Lung (tissue), 13 donors: Measurements from ENCODE around the gene NFX1. TPM values are rescaled to one million over a fixed set of nuclear protein-coding genes. Genes with fewer than 3 reads are reported as not detected.

Experiments used
- ATAC-seq: fragments of 200-7000 bp; cut with Tn5 transposase; one replicate; pipeline ENCODE4 v1.9.1; 2020; ENCODE audit warnings: moderate number of reproducible peaks; ENCODE audit not compliant: insufficient read depth, low FRiP score
- DNase-seq, 3 donors: peaks; one replicate each; pipeline ENCODE4 v3.0.0-alpha.2; 2013 to 2017
- H3K27ac ChIP-seq, 2 donors: one replicate each; pipeline ENCODE4 v1.5.1; 2013; ENCODE audit warnings: mild to moderate bottlenecking in 2 of 2, moderate library complexity in 2 of 2, control low read depth in 1 of 2, inconsistent platforms in 1 of 2, low read depth in 1 of 2, low read length in 1 of 2
- H3K27me3 ChIP-seq, 3 donors: one replicate each; pipeline ENCODE4 v1.5.1; 2013; ENCODE audit warnings: low read length in 2 of 3; ENCODE audit not compliant: control insufficient read depth in 3 of 3, insufficient read depth in 3 of 3
- H3K36me3 ChIP-seq, 4 donors: one replicate each; pipeline ENCODE4 v1.5.1; 2013; ENCODE audit warnings: low read length in 4 of 4, mild to moderate bottlenecking in 1 of 4, moderate library complexity in 1 of 4; ENCODE audit not compliant: control insufficient read depth in 4 of 4, insufficient read depth in 4 of 4
- H3K4me1 ChIP-seq, 5 donors: one replicate each; pipeline ENCODE4 v1.5.1; 2013; ENCODE audit warnings: low read length in 5 of 5, mild to moderate bottlenecking in 2 of 5, moderate library complexity in 1 of 5; ENCODE audit not compliant: control insufficient read depth in 5 of 5, insufficient read depth in 5 of 5
- H3K4me3 ChIP-seq: one replicate; pipeline ENCODE4 v1.5.1; 2013; ENCODE audit warnings: mild to moderate bottlenecking, control low read depth, moderate library complexity
- H3K9ac ChIP-seq, 2 donors: one replicate each; pipeline ENCODE4 v1.5.1; 2013; ENCODE audit warnings: low read length in 2 of 2, control low read depth in 1 of 2; ENCODE audit not compliant: insufficient read depth in 1 of 2
- H3K9me3 ChIP-seq, 4 donors: one replicate each; pipeline ENCODE4 v1.5.1; 2013; ENCODE audit warnings: low read length in 3 of 4, mild to moderate bottlenecking in 1 of 4, moderate library complexity in 1 of 4; ENCODE audit not compliant: control insufficient read depth in 4 of 4, insufficient read depth in 3 of 4
- CTCF ChIP-seq: IDR thresholded peaks from 2 replicates; pipeline ENCODE4 v1.5.1; 2012; ENCODE audit warnings: mild to moderate bottlenecking; ENCODE audit errors: control extremely low read depth, extremely low read depth
- WGBS, 2 donors: extraction: QIAGEN DNeasy Blood & Tissue Kit; methylation state at CpG; one replicate each; pipeline ENCODE4 v1.1.7; 2013; 5-methylcytosine and 5-hydroxymethylcytosine counted together
- polyA plus RNA-seq, 2 donors: library from polyadenylated mRNA; stranded (reverse); fragments of 200-250 nt; gene quantifications; one replicate each; pipeline ENCODE4 v1.2.1, GENCODE V29; 2013
- small RNA-seq: library from RNA; depleted of rRNA; stranded (forward); fragments of <200 nt; gene quantifications from one replicate; pipeline ENCODE3, GENCODE V24; 2014; ENCODE audit warnings: low replicate concordance
- total RNA-seq, 2 donors: library from RNA; depleted of rRNA in 1 of 2; stranded (reverse); fragments of >200 nt in 1 of 2; gene quantifications; one replicate each; pipeline ENCODE4 v1.2.1, GENCODE V29; 2014 to 2021
- donor health status: control.
- donor health status: control.
- donor health status: Bipolar disorder and iron deficiency.
- donor health status: healthy.
- donor health status: DM: yes; HTN: yes; CAD: no.

NFX1 gene
- total and polyA plus RNA-seq, 4 donors = 13.1 to 43.4 (median 26.3) TPM

- 76 to 81% methylated on average over 10 of the region's 10 CpGs for WGBS, 2 donors
Measured at GRCh38 chr9:33419708-33420303, 129.5 kb downstream of the NFX1 start.

More at GRCh38 chr9:33419708-33420303, 129.5 kb downstream of the NFX1 start:
- Histone ChIP-seq H3K36me3 (no peaks in the 10 kb centered on the region), H3K27ac (no peak overlapping the region), H3K9ac (no peak overlapping the region), H3K27me3 (no peaks in the 10 kb centered on the region), H3K9me3 (no peaks in the 10 kb centered on the region), H3K4me3 (no peak overlapping the region), H3K4me1 (peaks cover 0 to 10% (median 0%) of the 10 kb centered on the region in 5 donors)
- no peak for ATAC-seq
- no peak for DNase-seq
- no peak for TF ChIP-seq CTCF

Small RNAs within 50 kb of the gene (small RNA-seq; reads per million reads assigned to genes)
- gene RF00019 = not detected

Other genes with a start within 250 kb of the NFX1 start
- 10 to 100 TPM; 17.2 to 27.4 TPM for gene SMU1, start 213.8 kb upstream of the NFX1 start, total RNA-seq
- 10 to 100 TPM in 1 of 2 donors, 1 to 10 TPM in 1; 7.3 to 12.5 TPM for gene SMU1, start 213.8 kb upstream of the NFX1 start, polyA plus RNA-seq
- 100 to 1,000 TPM in 1 of 2 donors, 10 to 100 TPM in 1; 58.8 to 114 TPM for gene B4GALT1, start 123.2 kb upstream of the NFX1 start, total RNA-seq
- gene B4GALT1, start 123.2 kb upstream of the NFX1 start, polyA plus RNA-seq = 100 to 1,000 TPM in 1 of 2 donors, 10 to 100 TPM in 1; 27.2 to 130 TPM
- not detected for gene SPINK4, start 50.3 kb upstream of the NFX1 start, total RNA-seq
- not detected for gene SPINK4, start 50.3 kb upstream of the NFX1 start, polyA plus RNA-seq
- 100 to 1,000 TPM in 1 of 2 donors, 10 to 100 TPM in 1; 84.1 to 135 TPM for gene BAG1, start 25.8 kb upstream of the NFX1 start, total RNA-seq
- gene BAG1, start 25.8 kb upstream of the NFX1 start, polyA plus RNA-seq = 100 to 1,000 TPM; 101 to 112 TPM
- gene CHMP5, start 25.5 kb upstream of the NFX1 start, total RNA-seq = 10 to 100 TPM; 54.9 to 69.6 TPM
- 10 to 100 TPM; 52.3 to 87.5 TPM for gene CHMP5, start 25.5 kb upstream of the NFX1 start, polyA plus RNA-seq
- gene AQP7, start 112.1 kb downstream of the NFX1 start, total RNA-seq = 1 to 10 TPM in 1 of 2 donors, under 1 TPM in 1; 0.74 to 3.9 TPM
- 1 to 10 TPM in 1 of 2 donors, under 1 TPM in 1; 0.80 to 2.2 TPM for gene AQP7, start 112.1 kb downstream of the NFX1 start, polyA plus RNA-seq
- gene AQP3, start 157.1 kb downstream of the NFX1 start, total RNA-seq = 100 to 1,000 TPM in 1 of 2 donors, 10 to 100 TPM in 1; 43.9 to 181 TPM
- gene AQP3, start 157.1 kb downstream of the NFX1 start, polyA plus RNA-seq = 100 to 1,000 TPM; 137 to 218 TPM
- gene NOL6, start 183.4 kb downstream of the NFX1 start, total RNA-seq = 10 to 100 TPM; 14.4 to 42.5 TPM
- 10 to 100 TPM; 31.5 to 32.6 TPM for gene NOL6, start 183.4 kb downstream of the NFX1 start, polyA plus RNA-seq
- gene ANKRD18B, start 233.7 kb downstream of the NFX1 start, total RNA-seq = 1 to 10 TPM in 1 of 2 donors, under 1 TPM in 1; 0.77 to 2.2 TPM
- gene ANKRD18B, start 233.7 kb downstream of the NFX1 start, polyA plus RNA-seq = under 1 TPM; 0.27 to 0.81 TPM